Caco-2 (cell line): ENCODE results near the gene ZSCAN31. TPM values are rescaled to one million over a fixed set of nuclear protein-coding genes. Genes with fewer than 3 reads are reported as not detected.

Experiments
- BruUV-seq: library from RNA; stranded (reverse); fragments of 400-500 nt; replicated peaks from 2 replicates; lab custom pipeline; 2021; lab: Mats Ljungman, UMichigan
- CTCF ChIA-PET: fragments of 300-600 bp; sonication (Branson Sonifier 250); formaldehyde crosslinking; loops from one replicate; lab custom pipeline; 2022; ENCODE audit warnings: antibody characterized with exemption; lab: Charles Lee
- POLR2A ChIA-PET: fragments of 300-600 bp; sonication (Branson Sonifier 250); formaldehyde crosslinking; loops from one replicate; lab custom pipeline; 2022; ENCODE audit warnings: antibody characterized with exemption; lab: Charles Lee
- DNase-seq, 2 experiments: peaks; one replicate each; pipeline versions ENCODE4 v3.0.0 to v3.0.0-alpha.2; 2020 to 2022
- H3K27me3 ChIP-seq: replicated peaks from 2 replicates; pipeline ENCODE4 v1.6.0; 2011; ENCODE audit warnings: low read length; ENCODE audit not compliant: control insufficient read depth, insufficient read depth
- H3K36me3 ChIP-seq: 2 replicates; pipeline ENCODE4 v1.5.1; 2011; ENCODE audit warnings: low read length; ENCODE audit not compliant: control insufficient read depth, insufficient read depth
- H3K4me1 ChIP-seq: fragments of 250-450 bp; sonication (Bioruptor Pico); 2 replicates; pipeline ENCODE4 v1.5.1; 2020; ENCODE audit warnings: mild to moderate bottlenecking
- H3K4me3 ChIP-seq: 2 replicates; pipeline ENCODE4 v1.5.1; 2011; ENCODE audit warnings: low read depth, mild to moderate bottlenecking, control low read depth, low read length
- H3K9me3 ChIP-seq: fragments of 250-450 bp; sonication (Bioruptor Pico); 2 replicates; pipeline ENCODE4 v1.5.1; 2020; ENCODE audit warnings: mild to moderate bottlenecking, moderate library complexity
- H3K27ac Mint-ChIP-seq: one replicate; pipeline ENCODE4 v1.8.0; 2022; ENCODE audit warnings: mixed read lengths; ENCODE audit not compliant: unreplicated experiment
- H3K27me3 Mint-ChIP-seq: one replicate; pipeline ENCODE4 v1.8.0; 2022; ENCODE audit warnings: mixed read lengths; ENCODE audit not compliant: insufficient read depth, unreplicated experiment
- H3K36me3 Mint-ChIP-seq: one replicate; pipeline ENCODE4 v1.8.0; 2022; ENCODE audit warnings: mild to moderate bottlenecking, mixed read lengths; ENCODE audit not compliant: insufficient read depth, unreplicated experiment
- H3K4me1 Mint-ChIP-seq: one replicate; pipeline ENCODE4 v1.8.0; 2022; ENCODE audit warnings: low read depth, mixed read lengths; ENCODE audit not compliant: unreplicated experiment
- H3K4me3 Mint-ChIP-seq: one replicate; pipeline ENCODE4 v1.8.0; 2022; ENCODE audit warnings: mild to moderate bottlenecking, moderate library complexity, mixed read lengths; ENCODE audit not compliant: unreplicated experiment
- H3K9me3 Mint-ChIP-seq: one replicate; pipeline ENCODE4 v1.8.0; 2022; ENCODE audit warnings: mixed read lengths; ENCODE audit not compliant: unreplicated experiment
- intact Hi-C: fragments of 100-400 bp; cut with micrococcal nuclease; formaldehyde crosslinking; loops from one replicate; pipeline ENCODE4 v1.10.0; 2022; ENCODE audit not compliant: unreplicated experiment
- total RNA-seq: library from RNA; stranded (reverse); gene quantifications from 2 replicates; pipeline ENCODE4 v1.2.3, GENCODE V29; 2022
- TF ChIP-seq, protein P1 (sequence below), 2 experiments: fragments of 200-600 bp in 1 of 2; IDR thresholded peaks; 1 replicate in 1 of 2; 2 replicates in 1 of 2; pipeline versions ENCODE4 v1.5.1 to v1.8.0; 2011 to 2022; ENCODE audit warnings: antibody characterized with exemption in 1 of 2, control low read depth in 1 of 2, inconsistent platforms in 1 of 2, low read depth in 1 of 2, low read length in 1 of 2, mild to moderate bottlenecking in 1 of 2, moderate library complexity in 1 of 2; ENCODE audit not compliant: insufficient read depth in 1 of 2, severe bottlenecking in 1 of 2, unreplicated experiment in 1 of 2

ZSCAN31 gene
- total RNA-seq, 1 experiment from 2014 or later, result 1.7 TPM

DNA sequence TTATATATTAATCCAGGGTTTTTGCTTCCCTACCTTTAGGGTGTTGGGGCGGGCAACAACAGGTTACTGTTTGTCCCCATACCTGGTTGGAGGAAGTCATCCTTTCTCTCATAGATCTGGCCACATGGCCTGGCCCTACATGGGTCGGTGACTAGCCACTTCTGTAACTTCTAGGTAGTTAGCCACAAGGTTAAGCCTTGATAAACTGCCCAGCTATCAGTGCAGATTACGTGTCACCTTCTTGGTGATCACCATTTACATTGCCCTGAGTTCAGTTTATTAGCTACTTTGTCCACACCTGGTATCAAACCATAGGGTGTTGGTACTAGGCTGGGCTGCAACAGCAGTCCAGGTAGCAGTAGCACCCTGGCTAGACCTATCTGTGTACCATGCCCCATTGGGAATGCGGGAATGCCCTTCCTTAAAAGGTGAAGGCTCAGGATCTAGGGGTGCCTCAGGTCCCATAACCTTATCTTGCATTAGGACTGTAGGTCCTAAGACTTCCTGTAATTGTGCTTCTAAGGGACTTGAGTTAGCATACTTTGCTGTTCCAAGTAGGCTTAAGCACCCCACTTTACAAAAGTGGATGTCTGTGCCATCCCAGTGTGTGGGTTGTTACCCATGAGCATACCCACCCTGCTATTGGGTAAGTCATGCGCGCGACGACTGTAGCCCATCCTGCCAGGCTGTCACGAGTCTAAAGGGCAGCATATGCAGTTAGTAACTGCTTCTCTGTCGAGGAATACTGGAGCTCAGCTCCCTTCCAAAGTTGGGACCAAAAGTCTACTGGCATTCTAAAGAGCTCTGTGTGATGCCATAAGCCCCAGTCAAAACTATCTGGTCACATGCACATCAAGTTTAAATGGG, 19.0 kb upstream of the ZSCAN31 start:
- TF ChIP-seq, protein P1, sequence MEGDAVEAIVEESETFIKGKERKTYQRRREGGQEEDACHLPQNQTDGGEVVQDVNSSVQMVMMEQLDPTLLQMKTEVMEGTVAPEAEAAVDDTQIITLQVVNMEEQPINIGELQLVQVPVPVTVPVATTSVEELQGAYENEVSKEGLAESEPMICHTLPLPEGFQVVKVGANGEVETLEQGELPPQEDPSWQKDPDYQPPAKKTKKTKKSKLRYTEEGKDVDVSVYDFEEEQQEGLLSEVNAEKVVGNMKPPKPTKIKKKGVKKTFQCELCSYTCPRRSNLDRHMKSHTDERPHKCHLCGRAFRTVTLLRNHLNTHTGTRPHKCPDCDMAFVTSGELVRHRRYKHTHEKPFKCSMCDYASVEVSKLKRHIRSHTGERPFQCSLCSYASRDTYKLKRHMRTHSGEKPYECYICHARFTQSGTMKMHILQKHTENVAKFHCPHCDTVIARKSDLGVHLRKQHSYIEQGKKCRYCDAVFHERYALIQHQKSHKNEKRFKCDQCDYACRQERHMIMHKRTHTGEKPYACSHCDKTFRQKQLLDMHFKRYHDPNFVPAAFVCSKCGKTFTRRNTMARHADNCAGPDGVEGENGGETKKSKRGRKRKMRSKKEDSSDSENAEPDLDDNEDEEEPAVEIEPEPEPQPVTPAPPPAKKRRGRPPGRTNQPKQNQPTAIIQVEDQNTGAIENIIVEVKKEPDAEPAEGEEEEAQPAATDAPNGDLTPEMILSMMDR (IDR thresholded peaks at IDR 0.05; ENCODE audit: insufficient read depth in 1 of 2, low read depth in 1 of 2, low read length in 1 of 2, severe bottlenecking in 1 of 2, unreplicated experiment in 1 of 2), result no peak
- Histone ChIP-seq H3K4me3 (no peak overlapping the region; the same call in 1 of the 2 replicates), H3K9me3 (no peaks in the 10 kb centered on the region), H3K36me3 (no peaks in the 10 kb centered on the region), H3K4me1 (0 out of 2 replicates have a peak, but pooled peaks cover 21% of the 10 kb centered on the region), H3K27me3 (no peaks in the 10 kb centered on the region)
- Mint-ChIP-seq H3K4me3 (peak overlapping the region; percentile 71), H3K4me1 (peaks cover 6% of the 10 kb centered on the region), H3K9me3 (no peaks in the 10 kb centered on the region), H3K36me3 (peaks cover 1% of the 10 kb centered on the region), H3K27me3 (no peaks in the 10 kb centered on the region), H3K27ac (no peak overlapping the region)
- ChIA-PET CTCF (interaction anchor here (1.0 to 2.4 kb wide), 5 partner anchors 19 to 250 kb away, joined by 5 to 16 read pairs (median 14); partner anchors contain the start of genes PGBD1, ZKSCAN4 and ZSCAN31), POLR2A (interaction anchor here (0.6 to 1.3 kb wide), 4 partner anchors 20 to 517 kb away, joined by 3 to 11 read pairs (median 6); partner anchors contain the start of genes ZKSCAN8 and ZSCAN31)
- BruUV-seq, result no TSS peak
- DNase-seq, result no peak
- intact Hi-C loops, result no loop called here

DNA sequence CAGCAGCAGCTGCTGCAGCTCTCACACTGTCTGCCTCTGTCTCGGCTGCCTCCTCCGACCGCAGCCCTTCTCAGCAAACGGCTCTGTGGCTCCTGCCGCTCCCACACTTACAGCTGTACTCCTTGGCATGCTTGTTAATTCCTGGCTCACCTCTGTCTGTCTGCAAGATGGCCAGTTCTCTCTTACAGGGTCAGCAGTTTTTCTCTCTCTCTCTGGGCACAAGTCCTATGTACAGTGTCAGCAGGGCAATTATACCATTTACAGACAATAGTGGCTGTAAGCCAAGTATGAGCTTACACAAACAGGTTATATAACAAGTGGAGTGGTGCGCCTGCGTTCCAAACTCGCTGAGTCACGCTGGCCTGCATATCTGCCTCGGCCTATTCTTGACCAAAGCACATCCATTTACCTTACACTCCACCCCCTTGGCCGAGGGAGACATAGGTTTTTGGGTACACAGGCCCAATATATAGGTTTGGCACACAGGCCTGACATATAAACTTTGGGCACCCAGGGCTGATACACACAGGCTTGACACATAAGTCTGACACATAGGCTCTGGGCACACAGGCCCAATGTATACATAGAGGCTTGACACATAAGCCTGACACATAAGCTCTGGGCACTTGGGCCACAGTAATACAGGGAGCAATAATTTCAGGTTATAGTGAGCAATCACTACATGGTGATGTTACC, 18.2 kb upstream of the ZSCAN31 start:
- Mint-ChIP-seq H3K9me3 (no peaks in the 10 kb centered on the region), H3K36me3 (peaks cover 5% of the 10 kb centered on the region), H3K4me3 (no peak overlapping the region), H3K27ac (no peak overlapping the region), H3K27me3 (no peaks in the 10 kb centered on the region), H3K4me1 (peaks cover 11% of the 10 kb centered on the region)
- Histone ChIP-seq H3K36me3 (no peaks in the 10 kb centered on the region), H3K27me3 (no peaks in the 10 kb centered on the region), H3K4me1 (0 out of 2 replicates have a peak, but pooled peaks cover 21% of the 10 kb centered on the region), H3K4me3 (no peak overlapping the region), H3K9me3 (no peaks in the 10 kb centered on the region)
- BruUV-seq, result no TSS peak
- POLR2A ChIA-PET, result no interaction called here
- TF ChIP-seq, protein P1 (IDR thresholded peaks at IDR 0.05; ENCODE audit: insufficient read depth in 1 of 2, low read depth in 1 of 2, low read length in 1 of 2, severe bottlenecking in 1 of 2, unreplicated experiment in 1 of 2), result no peak
- intact Hi-C loops, result no loop called here
- no peak for DNase-seq
- CTCF ChIA-PET, result no interaction called here

GRCh38 chr6:28353356-28353755, 17.4 kb upstream of the ZSCAN31 start:
- TF ChIP-seq, protein P1 (IDR thresholded peaks at IDR 0.05; ENCODE audit: insufficient read depth in 1 of 2, low read depth in 1 of 2, low read length in 1 of 2, severe bottlenecking in 1 of 2, unreplicated experiment in 1 of 2), result no peak
- POLR2A ChIA-PET, result no interaction called here
- no peak overlapping the region for H3K4me3 Mint-ChIP-seq
- no TSS peak for BruUV-seq
- H3K27ac Mint-ChIP-seq, result no peak overlapping the region
- H3K4me1 Mint-ChIP-seq, result peaks cover 11% of the 10 kb centered on the region
- H3K9me3 Mint-ChIP-seq, result no peaks in the 10 kb centered on the region
- H3K4me3 ChIP-seq, result no peak overlapping the region
- H3K36me3 Mint-ChIP-seq, result peaks cover 5% of the 10 kb centered on the region
- CTCF ChIA-PET, result no interaction called here
- intact Hi-C loops, result no loop called here
- H3K4me1 ChIP-seq, result 0 out of 2 replicates have a peak, but pooled peaks cover 21% of the 10 kb centered on the region
- no peaks in the 10 kb centered on the region for H3K9me3 ChIP-seq
- H3K27me3 ChIP-seq, result no peaks in the 10 kb centered on the region
- H3K27me3 Mint-ChIP-seq, result no peaks in the 10 kb centered on the region
- no peaks in the 10 kb centered on the region for H3K36me3 ChIP-seq
- no peak for DNase-seq
